Stimulated activated CD4-positive, alpha-beta T cell treated with anti-CD3 and anti-CD28 coated beads, Interleukin-2, amount 100 ng/mL, for 48 hours (primary cell): Measurements from ENCODE around the gene GAD2.

Source experiments
- DNase-seq, 2 donors: peaks; one replicate each; pipeline ENCODE4 v3.0.0-alpha.2; 2020

Gene GAD2

DNA sequence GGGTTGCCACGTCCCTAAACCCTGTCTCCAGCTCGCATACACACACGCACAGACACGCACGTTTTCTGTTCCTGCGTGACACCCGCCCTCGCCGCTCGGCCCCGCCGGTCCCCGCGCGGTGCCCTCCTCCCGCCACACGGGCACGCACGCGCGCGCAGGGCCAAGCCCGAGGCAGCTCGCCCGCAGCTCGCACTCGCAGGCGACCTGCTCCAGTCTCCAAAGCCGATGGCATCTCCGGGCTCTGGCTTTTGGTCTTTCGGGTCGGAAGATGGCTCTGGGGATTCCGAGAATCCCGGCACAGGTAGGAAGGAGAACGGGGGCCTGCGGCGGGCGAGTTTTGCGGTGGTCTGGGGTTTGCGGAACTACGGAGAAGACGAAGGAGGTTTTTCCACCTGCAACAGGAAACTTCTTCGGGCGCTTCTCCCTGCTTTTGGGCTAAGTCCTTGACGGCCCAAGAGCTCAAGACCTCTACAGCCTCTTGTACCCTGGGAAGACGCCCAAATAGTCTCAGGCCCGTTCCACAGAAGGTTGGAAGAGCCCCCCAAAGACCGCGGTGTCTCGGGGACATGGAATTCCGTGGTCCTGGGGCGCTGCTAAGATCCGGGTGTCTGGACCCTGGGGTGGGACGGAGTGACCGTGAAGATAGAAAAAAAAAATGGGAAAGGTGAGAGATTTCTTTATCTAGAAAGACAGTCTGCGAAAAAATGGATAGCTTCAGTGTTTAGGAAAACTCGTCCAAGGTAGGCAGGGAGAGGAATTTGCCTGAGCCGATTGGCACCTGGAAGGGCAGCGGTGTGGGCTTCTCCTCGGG, at the start of gene GAD2:
GAD2 (plus strand) TSS at position 190 of the 811 bp plus-strand sequence; CDS start at position 226, 36 bp downstream.
- no peak for DNase-seq

DNA sequence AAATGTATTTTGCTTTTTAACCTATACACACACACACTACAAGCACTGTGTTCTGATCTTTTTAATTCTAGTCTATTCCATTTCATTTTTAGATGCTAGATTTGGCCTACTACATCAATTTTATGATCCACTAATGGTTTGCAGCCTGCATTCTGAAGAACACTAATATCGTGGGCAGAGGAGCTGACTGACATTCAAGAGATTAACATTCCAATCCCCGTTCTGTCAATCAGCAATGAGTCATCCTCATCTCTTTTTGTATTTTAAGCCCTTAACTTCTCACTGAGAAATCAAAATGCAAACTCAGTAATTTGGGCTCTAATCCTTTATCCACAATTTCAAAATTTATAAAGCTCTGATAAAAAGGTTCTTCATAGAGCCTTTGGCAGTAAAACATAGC, 47.1 kb upstream of the GAD2 start:
- no peak for DNase-seq

DNA sequence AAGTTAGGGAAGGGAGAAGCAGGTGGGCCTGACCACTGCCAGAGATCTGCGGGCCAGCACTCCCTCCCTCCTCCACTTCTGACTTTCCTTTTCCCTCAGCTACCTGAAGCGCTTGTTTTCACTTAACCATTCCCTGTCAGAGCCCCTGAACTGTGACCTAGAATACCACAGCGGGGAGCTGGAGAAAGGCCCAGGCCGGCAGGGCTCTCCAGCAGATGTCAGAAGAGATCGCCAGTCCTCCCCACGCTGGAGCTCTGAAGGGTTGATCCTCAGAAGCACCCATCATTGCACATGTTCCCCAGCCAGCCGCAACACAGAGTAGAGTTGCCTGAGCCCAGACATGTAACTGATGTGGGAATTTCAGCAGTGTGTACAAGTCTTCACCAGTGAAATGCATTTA, 44.4 kb upstream of the GAD2 start:
- DNase-seq: no peak

DNA sequence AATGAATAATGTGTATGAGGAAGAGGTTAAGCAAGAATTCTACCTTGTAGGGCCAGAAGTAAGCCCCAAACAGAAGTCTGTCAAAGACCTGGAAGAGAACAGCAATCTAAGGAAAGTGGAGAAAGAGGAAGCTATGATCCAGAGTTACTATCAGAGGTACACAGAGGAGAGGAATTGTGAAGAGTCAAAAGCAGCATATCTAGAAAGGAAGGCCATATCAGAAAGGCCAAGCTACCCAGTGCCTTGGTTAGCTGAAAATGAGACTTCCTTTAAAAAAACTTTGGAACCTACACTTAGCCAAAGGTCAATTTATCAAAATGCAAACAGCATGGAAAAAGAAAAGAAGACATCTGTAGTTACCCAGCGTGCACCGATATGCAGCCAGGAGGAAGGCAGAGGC, 42.7 kb upstream of the GAD2 start:
- DNase-seq: no peak

DNA sequence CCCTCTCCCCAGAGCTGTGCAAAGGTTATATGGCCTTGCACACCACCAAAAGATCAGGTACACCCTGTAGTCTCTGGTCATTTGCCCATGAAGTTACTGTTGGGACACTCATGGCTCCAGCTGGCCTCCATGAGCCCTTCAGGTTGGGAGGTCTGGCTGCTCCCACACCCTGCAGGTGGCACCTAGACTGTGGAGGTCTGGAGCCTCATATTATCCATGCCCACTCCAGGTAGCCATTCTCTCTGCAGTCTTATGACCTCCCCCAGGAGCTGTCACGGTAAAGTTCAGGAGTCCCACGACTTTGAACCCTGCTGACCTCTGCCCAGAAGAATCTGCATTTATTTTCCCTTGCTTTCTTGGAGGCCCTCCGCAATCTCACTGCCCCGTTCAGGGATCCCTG, 39.2 kb upstream of the GAD2 start:
- no peak for DNase-seq

DNA sequence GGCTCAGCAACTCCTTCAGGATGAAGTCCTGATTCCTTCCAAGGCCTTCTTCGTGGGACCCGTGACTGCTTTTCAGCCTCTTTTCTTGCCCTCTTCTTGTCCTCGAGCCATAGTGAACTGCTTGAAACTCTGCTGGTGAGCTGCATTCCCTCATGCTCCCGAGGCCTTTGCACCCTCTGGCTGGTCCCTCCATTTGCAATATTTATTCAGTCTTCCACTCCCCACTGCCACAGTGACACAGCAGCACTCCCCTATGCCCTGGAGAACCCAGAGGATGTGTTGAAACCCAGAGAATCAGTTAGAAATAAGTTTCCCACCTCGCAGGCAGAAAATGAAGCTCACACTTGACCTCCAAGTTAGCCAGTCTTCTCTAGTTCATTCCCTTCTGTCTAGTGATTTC, 22.3 kb upstream of the GAD2 start:
- DNase-seq: no peak

DNA sequence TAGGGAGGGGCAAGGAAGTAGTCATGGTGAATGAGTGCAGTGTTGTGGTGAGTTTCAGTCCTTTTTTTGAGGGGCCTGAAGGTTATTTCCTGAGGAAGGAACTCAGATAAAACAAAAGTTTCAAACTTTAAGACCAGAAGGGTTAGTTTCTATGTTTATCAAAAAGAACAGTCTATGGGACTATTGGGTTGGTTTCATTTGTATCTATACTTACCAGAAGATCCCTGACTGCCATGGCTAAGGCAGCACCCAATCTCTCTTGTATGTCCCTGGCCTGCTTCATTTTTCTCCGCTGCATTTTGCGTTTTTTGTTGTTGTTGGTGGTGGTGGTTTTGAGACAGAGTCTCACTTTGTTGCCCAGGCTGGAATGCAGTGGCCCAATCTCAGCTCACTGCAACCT, 19.3 kb upstream of the GAD2 start:
- DNase-seq: no peak

DNA sequence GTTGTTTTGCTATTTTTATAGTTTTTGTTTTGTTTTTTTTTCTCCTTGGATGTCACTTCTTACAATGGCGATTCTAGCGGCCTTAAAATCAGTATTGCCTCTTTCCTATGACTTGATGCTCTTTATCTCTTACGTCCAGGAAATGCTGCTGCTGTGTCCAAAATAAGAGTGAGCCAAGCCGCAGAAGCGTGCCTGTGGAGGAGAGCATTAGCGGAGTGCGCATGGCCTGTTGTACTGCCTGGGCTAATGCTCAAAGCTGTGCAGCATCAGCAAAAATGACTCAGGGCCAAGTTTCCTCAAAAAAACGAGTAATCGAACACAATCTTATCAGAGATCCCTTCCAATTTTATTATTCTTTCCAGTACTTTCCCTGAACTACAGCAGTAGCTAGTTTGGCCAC, 18.5 kb upstream of the GAD2 start:
- no peak for DNase-seq

DNA sequence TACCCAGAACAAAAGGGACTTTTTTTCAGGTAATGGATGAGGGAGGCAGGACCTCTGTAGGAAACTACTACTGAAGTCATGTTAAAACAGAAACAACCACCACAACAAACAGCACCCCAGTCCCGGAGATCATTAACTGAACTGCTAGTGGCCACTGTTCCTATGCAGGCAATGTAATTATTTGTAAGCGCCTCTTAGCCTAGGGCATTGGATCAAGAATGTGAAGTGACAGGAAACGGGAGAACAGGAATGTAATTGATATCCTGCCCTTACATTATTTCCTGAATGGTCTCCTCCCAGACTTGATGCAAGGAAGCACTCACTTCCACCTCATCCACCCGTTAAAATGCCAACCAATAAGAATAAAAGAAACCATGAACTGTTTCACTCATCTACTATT, 16.7 kb upstream of the GAD2 start:
- no peak for DNase-seq

DNA sequence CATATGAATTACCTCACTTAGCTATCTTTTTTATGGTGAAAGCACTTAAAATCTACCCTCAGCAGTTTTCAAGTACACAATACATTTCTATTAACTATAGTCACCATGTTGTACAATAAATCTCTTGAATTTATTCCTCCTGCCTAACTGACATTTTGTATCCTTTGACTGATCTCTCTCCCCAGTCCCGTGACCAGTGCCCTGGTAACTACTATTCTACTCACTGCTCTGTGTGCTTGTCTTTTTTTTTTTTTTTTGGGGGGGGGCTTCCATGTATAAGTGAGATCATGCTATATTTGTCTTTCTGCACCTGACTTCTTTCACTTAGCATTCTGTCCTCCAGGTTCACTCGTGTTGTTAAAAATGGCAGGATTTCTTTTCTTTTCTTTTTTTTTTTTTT, 11.4 kb upstream of the GAD2 start:
- DNase-seq: no peak

DNA sequence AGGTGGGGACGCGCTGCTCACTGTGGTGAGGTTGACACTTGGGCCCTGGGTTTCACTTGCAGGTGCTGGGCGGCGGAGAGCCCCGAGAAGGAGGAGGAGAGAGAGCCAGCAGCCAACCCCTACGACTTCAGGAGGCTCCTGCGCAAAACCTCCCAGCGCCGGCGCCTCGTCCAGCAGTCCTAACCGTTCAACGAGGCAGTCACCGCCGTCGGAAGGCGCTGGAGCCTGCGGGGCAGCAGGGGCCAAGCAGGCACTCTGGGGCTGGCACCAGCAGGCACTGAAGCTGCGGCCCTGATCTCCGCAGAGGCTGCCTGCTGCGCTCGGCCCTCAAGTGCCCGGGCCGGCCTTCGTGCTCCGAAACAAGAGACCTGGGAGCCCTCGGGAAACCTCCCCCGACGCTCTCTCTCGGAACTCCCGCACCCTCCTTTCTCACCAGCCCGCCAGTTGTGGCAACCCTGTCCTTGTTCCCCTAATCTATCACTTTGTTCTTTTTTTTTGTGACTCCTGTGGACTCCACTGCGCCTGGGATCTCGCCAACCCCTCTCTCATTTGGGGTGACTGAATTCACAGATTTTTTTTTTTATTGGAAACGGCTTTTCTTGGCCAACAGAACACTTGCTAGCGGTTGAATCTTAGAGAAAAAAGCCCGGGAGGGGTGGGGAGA, 4.7 kb upstream of the GAD2 start:
- DNase-seq: no peak

DNA sequence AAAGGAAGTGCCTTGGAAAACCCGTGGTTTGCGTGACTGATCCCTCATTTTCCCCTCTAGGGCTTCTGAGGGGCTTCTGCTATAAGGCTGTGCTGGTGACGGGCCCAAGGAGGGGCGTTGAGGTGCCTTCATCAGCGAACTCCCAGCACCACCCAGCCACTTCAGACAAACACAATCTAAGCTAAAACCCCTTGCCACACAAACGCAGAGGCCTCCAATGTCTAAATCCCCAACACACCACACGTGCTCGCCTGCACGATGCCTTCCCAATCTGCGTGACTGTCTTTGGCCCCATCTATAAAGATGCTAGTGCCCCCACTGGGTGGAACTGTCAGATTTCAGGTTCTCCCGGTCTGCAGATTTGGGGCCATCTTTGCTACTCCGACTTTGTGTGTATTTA, 4.1 kb upstream of the GAD2 start:
- no peak for DNase-seq

DNA sequence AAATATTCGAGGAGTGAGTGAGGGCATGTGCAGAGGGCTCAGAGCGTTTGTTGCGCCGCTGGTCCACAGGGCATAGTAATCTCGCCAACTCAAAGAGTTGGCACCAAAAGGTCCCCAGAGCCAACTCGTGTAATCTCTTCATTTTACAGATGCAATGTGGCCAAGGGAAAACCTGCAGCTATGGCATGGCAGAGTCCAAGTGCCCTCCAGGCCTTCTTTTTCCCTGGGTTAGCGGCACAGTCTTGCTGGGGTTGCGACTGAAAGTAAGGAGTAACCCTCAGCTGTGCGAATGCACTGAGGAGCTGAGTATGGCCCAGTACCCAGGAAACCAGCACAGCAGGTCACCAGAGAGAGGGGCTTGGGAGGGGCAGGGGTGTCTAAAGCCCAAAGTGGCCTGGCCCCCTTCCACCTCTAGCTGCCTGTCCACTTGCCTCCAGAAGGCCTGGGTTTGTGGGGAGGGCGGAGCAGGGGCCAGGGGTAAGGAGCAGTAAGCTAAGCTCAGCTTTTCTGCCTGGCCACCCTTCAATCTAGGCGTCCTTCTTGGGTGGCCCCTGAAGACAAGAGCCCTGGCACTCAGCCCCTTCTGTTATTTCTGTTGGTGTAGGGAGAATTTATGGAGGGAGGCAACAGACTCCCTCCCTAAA, 3.3 kb upstream of the GAD2 start:
- DNase-seq: no peak

DNA sequence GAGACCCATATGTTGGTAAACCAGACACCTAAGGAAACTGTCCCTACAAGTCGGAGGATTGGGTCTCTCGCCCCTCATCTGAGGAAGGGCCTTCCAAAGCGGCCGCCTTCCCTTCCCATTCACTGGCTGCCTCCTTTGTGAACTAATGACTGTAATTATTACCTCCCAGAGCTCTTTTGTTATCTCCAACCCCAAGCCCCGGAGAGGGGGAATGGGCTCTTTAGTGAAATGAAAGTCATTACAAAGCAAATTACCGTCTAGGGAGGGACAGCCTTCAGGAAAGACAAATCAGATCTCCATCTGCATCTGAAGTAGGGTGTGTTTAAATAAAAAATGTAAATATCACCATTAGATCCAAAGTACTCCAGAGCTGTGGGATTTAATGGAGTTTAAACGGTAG, 2.6 kb upstream of the GAD2 start:
- no peak for DNase-seq

DNA sequence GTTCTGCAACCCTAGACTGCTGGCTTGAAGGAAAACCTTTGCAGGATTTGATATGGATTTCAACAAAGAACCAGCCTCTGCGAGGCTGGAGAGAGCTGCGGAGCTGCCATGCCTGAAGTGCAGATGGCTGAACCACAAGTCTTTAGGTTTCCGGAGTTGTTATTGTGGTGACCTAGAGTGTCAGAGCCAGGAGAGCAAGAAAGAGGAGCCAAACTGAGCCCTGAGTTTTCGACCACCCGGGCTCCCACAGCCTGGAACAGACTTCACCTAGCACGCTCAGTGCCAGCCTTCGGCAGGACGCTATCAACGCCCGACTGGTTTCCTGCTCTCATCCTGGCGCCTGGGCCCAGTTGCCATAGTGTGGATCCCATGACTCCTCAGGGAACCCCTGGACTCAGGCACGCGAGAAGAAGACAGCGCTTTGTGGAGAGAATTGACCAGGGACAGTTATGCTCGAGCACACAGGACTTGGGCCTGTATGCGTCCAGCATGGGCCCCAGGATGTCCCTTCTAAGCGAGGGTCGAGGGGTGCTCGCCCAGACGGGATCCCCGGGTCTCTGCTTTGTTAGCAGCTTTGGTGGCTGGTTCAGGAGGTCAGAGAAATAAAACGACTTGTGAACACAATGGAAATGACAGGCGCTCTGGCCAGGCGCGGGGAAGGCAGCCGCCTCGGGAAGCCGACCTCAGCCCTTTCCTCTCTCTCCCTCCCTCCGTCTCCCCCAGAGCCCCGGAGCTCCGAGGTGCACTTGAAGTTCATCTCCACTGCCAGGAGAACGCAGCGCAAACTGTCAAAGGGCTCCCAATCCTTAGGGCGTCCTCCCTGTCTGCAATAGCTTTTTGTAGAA, 1.8 kb upstream of the GAD2 start:
- DNase-seq: no peak

DNA sequence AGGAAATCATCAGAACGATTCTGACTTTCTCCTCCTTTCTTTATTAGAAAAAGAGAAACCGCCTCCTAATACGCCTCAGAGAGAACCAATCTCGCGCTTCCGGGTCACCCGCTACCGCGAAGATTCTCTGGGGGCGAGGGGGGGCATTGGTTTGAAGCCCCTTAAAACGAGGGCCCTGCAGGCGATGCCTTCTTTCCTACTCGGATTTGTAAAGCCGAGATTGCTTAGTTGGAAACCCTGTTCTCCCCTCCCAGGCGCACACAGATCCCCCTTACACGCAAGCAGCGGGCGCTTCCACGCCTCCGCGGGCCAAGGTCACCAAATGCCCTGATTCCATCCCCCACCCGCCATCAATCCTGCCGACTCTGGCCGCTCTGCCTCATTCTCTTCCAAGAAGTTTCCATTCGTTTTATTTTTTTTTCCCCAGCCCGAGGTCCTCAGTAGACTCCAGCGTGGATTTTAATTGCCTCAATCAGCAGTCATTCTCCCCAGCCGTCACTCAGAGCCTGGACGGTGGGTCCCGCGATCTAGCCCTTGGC, 1.1 kb upstream of the GAD2 start:
- DNase-seq: no peak

DNA sequence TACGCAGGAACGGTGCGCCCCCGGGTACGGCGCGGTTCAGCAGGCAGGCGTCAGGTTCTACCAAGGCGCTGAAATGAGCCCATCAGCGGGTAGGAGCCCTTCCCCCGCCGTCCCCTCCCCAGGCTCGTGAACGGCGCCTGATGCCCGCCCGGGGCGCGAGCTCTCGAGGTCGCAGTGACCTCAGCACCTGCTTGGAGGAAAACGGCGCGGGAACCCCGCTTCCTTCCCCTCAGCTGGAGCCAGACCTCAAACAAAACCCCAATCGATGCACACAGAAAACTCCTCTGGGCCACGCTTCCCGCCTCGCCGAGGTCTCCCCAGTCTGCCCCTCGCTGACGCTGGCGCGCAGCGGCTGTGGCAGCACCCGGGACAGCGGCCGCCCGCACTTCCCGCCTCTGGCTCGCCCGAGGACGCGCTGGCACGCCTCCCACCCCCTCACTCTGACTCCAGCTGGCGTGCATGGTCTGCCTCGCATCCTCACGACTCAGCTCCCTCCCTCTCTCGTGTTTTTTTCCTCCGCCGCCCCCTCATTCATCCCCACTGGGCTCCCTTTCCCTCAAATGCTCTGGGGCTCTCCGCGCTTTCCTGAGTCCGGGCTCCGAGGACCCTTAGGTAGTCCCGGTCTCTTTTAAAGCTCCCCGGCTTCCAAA, 514 bp upstream of the GAD2 start:
- DNase-seq: peak in 1 of 2 donors; percentile 40

DNA sequence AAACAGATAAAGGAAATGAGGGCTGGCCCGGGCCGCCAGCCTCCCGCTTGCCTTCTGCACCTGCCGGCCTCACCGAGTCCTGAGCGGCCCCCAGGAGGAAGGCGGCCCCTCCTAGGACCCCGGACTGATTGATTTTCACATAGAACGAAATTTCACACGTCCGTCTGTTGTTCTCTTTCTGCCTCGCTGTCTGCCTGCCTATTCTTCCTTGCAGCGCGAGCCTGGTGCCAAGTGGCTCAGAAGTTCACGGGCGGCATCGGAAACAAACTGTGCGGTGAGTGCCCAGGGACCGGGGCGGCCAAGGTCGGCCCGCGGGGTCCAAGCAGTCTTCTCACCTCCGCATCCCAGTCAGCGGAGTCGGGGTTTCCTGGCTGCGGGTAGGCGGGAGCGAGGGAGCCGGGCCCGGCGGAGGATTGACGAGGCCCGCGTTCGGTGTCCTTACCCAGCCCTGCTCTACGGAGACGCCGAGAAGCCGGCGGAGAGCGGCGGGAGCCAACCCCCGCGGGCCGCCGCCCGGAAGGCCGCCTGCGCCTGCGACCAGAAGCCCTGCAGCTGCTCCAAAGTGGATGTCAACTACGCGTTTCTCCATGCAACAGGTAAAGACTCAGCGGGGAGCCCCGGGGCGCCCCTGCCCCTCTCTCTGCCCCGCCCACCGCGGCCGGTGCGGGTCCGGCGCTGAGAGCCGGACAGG, 967 bp downstream of the GAD2 start:
- DNase-seq: no peak

DNA sequence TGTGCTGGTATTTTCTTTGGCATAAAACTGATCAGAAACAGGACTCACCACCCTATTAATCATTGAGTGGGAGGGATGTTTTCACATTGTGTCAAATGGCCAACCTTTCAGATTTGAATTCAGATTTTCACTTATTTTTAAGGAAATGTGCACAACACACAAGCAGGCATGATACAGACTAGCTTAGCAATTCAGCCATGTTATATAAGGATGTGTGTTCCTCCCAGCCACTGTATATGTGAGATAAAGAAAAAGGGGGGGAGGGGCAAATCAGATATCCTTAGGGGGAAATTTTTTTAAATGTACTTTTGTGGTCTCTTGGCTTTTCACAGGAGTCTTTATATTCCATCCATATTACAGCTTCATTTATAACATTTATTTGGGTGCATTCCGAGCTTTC, 3.1 kb downstream of the GAD2 start:
- no peak for DNase-seq

DNA sequence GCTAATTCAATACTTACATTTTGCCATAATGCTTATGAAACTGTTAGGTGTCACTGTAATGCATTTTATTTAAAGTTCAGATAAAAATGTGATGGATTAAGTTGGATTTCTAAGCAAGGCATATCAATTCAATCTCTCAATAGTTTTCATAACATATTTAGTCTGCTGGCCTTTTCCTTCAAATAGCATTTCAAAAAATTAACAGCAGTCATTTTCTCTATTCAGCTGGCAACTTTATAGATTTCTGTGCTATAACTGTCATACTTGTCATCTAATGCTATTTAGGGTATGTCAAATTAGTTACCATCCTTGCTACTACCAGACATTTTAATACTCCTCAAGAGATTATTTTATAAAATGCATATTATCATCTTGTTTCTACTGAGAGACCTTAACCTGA, 4.3 kb downstream of the GAD2 start:
- no peak for DNase-seq

DNA sequence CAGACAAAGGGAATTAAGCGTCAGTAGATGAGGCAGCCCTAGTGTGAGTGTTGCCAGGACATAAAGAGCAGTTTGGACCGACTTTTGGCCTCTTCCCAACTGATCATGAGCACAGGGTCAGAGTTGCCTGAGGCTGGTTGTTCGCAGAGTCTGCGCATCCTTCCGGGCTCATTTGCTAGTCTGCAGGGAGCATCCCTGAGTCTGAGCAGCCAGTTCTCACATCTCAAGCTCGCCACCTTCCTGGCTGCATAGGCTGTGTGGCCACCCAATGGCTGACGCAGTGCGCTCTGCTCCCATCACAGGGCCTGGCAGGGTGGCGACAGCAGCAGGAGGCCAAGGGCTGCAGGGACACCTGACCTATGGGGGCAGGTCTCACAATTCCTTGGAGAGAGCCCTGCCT, 5.0 kb downstream of the GAD2 start:
- DNase-seq: no peak

DNA sequence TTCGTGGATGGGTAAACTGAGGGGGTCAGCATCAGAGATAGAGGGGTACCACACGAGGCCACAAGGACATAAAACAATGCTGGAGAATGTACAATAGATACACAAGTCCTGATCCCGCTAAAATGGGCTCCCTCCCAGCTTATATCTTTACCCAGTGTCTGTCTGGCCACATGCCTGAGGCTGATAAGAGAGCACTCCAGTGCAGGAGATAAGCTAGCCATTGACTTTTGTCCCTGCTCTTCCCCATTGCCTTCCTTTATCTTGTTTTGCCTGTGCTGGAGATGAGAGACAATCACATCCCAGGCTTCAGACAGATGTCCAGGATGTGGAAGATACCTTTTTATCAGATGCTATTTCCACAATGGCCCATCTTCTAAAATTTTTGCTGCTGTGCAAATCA, 6.0 kb downstream of the GAD2 start:
- DNase-seq: no peak
